Measurements from ENCODE around the gene CHERP.

CHERP gene

DNA sequence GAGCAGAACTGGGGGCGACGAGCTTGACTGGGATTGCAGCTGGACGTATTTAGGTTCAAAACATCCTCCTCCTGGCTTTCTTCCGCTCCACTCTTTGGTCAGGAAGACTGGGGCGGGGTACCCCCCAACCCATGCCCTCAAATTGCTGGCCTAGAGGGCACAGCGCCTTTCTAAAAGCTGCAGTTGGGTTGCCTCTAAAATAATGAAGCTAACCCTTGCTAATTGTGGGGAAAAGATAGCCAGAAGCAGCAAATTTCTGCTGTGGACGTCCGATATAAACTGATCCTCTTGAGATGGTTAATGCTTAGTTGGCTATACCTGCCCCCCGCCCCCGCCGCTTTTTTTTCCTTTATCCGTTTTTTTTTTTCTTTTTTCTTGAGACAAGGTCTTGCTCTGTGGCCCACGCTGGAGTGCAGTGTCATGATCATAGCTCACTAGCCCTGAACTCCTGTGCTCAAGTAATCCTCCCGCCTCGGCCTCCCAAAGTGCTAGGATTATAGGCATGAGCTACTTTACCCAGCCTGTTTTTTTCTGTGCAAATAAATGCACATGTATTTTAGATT lies 754 bp upstream of the CHERP start:
- DNase-seq (ENCODE audit: low spot score), result no peak

DNA sequence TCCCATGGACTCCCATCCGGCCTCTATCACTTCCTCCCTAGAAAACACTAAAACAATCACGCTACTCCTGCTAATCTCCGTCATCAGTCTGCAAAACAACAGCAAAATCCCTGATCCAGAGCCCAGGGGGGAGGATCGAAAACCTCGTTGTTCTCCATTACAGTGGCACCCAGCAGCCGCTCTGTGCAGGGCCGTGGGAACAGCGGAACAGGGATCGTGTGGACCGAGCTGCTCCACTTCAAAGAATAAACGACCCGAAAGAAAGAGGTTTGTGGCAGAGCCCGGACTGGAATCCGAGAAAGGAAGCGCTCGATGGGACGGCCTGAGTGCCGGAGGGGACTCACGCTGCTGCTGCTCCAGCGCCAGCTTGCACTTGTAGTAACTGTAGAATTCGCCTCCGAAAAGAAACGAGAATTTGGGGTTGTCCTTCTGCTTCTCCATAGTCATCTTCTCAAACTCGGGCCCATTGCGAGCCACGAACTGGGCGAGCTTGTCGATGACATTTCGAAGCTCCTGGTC lies 652 bp downstream of the CHERP start:
- no peak for DNase-seq (ENCODE audit: low spot score)

DNA sequence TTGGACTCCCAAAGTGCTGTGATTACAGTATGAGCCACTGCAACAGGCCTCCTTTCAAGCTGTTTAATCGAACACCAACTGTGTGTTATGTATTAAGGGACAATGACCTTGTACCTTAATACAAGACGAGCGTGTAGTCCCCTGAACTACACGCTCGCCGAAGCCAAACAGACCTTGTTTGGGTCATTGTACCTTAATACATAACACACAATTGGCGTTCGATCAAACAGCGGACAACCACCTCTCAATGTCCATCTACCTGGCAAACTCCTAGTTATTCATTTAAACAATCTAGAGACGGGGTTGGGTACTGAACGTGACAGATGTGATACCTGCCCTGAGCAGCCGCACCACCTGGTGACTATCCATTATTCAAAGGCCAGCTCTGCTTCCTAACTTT lies 1.3 kb downstream of the CHERP start:
- no peak for DNase-seq (ENCODE audit: low spot score)

DNA sequence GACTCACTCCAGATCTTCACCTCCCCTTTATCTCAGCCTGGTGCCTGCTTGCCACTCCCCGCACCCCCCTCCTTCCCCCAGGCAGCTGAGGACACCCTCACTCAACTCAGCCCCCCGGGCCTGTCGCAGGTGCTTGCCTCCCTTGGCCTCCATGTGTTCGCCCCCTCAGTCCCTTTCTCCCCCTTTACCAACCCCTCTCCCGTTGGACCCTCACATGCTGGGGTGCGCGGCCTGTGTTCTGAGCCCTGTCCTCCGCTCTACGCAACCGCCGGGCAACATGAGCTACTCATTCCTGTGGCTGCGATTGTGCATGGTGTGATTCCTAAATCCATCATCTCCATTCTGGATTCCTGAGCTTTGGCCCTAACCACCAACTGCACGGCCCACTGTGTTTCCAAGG lies 5.1 kb downstream of the CHERP start:
- no peak for DNase-seq (ENCODE audit: low spot score)

DNA sequence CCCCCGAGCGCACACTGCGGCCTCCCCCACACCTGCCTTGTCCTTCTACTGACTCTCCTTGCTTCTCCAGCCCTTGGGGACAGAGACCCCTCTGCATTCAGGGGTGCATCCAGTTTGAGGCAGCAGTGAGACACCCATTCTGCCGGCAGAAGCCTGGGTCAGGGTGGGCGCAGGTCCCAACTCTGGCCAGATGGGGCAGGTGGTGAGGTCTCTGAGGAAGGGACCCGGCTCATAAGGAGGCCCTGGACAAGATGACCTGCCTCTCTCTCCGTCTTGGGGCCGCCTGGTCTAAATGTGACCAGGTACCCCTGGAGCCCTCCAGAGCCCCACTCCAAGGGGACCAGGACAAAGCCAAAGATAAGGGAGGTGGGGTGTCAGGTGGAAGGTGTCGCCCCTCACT lies 6.1 kb downstream of the CHERP start:
- no peak for DNase-seq (ENCODE audit: low spot score)

DNA sequence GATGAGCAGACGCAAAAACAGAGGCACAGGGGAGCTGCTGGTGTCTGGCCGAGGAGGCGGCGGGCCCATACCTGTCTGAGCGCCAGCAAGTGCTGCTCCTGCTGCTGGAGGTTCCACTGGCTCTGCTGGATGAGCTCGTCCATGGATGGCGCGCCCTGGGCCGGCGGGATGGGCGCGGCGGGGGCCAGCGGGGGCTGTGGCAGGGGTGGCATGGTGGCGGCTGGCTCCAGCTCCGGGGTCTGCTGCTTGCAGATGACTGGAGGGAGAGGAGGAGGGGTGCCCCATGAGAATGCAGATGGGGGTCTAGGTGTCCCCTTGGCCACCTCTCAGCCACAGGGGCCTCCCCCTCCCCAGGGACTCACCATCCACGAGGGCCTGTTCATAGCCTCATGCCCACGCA lies 6.9 kb downstream of the CHERP start:
- no peak for DNase-seq (ENCODE audit: low spot score)

DNA sequence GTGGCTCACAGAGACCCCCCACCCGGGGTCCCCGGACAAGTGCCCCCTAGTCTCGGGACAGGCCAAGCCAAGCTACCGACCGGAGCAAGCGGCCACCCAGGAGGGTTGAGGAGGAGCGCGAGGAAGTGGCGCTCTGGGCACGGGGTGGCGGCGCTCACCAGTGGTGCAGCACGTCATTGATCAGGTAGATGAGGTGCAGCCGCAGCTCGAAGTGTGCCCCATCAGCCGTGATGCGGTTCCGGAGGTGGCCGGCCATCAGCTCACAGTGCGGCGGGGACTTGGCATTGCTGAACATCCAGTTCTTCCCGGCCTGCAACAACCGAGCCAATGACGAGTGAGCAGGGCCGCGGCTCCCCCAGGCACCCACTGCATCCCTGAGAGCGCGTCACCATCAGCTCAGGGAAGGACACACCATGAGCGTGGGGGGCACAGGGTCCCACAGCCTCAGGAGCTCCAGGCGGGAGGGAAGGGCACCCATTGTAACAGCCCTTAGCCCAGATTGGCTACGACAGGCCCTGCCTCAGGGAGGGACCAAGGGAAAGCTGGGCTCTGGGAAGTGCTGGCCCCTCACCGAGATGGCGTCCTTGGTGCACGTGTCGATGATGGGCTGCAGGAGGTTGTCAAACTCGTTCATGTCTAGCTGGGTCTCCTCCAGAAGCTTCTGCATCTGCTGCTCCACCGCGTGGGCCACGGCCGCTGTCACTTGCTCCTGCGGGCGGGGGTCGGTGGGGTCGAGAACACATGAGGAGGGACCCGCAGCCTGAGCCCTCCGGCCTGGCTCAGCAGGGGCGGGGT lies 9.6 kb downstream of the CHERP start:
- no peak for DNase-seq (ENCODE audit: low spot score)

DNA sequence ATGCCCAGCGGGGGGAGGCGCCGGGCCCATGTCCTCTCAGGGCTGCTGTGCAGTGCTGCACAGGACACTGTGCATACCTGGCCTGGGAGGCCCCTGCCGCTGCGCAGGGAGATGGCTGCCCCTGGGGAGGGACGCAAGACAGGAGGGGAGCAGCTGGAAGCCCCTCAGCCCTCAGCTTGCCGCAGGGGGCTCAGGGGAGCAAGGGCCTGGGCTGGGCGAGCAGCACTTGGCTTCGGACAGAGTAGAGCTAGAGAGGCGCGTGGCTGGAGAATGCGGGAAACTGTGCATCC lies 10.9 kb downstream of the CHERP start:
- no peak for DNase-seq (ENCODE audit: low spot score)

DNA sequence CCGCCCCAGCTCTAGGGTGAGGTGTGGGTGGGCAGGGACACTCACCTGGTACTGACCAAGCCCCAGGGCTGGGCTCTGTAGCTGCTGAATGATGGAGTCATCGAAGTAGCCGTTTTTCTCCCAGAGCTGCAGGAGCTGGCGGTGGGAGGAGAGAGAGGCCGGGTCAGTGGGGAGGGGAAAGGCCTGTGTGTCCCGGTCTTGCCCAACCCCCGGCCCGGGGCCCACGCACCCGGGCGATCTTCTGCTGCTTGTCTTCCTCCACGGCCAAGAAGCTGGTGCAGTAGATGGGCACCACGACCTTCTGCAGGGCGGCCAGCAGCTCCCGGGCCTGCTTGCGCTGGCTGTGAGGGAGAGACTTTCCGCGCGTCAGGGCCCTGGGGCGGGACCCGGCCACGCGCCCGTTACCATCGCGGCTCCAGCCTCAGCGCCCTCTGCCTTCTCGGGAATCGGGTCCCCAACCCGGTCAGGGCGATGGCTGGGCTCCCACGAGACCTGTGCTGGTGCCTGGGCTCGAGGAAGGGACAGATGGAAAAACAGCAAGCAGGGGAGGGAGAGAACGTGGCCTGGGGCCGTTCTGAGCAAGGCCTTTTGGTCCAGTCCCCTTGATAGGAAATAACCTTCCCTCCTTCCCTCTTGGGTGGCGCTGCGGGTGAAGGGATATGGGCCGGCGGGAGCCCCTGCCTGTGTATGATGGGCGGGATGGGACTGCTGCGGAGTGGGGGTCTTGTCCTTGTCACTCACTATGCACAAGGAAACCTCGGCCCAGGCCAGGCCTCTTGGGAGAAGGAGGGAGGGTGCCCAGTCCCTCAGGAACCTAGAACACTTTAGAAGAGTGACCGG lies 11.5 kb downstream of the CHERP start:
- DNase-seq (ENCODE audit: low spot score), result no peak

DNA sequence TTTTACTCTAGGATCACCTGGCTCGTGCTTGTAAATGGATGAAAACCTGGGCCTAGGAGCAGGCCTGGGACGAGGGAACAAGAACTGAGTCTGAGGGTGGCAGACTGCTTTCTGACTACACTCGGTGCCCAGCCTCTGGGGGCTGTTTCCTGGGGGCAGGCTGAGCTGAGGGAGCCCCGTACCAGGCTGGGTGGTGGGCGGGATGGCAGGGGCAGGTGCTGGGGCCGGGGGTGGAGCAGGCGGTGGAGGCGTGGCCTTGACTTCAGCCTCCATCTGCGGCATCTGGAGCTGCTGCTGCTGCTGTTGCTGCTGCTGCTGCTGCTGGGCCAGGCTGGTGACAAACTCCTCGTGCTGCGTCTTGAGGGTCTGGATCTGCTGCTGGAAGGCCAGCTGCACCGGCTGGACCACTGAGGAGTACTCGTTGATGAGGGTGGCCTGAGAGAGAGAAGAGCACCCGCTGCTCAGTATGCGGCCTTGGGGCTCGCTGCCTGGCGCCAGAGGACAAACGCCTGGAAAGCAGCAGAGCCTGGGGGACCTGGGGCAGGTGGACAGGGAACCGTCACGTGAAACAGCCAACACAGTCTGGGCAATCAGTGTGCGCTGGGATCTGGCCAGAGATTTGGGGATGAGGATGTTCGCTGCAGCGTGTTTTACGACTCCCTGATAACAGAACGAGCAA lies 12.6 kb downstream of the CHERP start:
- no peak for DNase-seq (ENCODE audit: low spot score)

DNA sequence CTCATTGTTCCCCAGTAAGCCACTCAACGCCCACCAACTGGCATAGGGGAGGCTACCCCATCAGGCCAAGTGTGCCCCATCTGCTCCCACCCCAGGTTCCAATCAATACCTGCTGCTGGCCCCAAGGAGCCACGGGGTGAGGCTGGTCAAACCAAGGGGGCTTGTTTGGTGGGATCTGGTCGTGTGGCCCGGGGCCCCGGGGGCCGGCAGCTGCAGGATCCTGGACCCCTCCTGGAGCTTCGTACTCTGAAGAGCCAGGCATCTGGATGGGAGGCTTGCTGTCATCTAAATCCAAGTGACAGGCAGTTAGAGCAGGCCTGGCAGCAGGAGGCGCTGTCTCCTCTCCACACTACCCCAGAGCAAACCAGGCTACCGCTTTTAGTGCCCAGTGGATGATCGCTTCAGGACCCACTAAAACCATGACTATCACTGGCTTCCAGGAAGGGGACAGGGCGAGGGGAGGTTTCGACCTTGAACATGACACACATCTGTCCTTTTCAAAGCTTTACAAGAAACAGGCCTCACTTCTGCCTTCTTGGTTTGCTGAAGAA lies 14.2 kb downstream of the CHERP start:
- DNase-seq (ENCODE audit: low spot score), result no peak

DNA sequence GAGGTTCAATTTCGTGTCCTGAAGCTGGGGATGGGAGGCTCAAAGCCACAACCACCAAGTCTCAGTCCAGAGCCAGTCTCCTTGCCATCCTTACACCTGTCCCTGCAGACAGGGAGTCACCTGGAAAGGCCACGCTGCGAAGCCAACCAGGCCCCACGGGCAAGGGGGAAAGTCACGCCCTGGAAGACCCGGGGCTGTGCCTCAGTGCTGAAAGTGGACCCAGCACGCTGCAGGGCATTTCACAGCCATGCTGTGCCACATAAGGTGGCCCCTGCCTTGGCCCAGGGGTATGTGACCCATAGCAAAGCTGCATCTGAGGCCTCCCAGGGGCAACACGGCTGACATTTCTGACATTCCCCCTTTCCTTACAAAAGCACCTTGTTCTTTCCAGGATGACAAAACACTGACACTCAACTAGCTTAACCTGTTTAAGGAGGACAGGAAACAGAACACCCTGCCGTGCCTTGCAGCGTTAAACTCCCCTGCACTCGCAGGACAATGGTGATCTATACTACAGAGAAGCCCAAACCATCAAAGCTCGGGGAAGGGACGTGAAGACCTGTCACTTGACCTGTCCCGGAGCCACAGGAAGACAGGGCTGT lies 14.8 kb downstream of the CHERP start:
- no peak for DNase-seq (ENCODE audit: low spot score)

DNA sequence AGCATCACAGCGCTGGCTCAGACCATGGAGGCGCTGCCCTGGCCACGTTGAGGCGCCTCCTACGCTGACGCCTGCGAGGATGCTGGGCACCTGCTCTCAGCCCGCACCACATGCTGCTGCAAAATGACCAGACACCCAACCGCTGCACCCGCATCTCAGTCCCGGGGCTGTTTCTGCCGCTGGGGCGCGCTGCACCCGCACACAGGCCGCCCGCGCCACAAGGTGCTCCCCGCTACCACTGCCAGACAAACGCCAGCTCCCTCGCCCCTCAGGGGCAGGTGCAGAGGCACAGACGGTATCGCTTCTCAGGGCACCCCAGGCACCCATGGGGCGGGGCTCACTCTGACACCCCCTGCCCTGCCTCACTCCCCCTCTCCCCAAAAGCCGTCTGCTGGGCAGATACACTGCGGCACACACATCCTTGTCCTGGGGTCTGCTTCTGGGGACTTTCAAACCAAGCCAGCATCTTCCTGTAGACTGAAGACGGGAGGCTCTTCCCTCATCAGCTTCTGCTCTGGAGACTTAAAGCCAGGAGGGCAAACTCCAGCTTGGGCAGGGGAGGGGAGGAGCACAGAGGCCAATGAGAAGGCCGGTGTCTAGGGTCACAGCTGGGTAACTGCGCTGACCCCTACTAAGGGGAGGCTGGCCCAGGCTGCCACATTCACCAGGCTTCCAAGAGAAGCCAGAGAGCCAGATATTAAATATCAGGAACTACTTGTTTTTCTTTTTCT lies 16.3 kb downstream of the CHERP start:
- DNase-seq (ENCODE audit: low spot score), result no peak

DNA sequence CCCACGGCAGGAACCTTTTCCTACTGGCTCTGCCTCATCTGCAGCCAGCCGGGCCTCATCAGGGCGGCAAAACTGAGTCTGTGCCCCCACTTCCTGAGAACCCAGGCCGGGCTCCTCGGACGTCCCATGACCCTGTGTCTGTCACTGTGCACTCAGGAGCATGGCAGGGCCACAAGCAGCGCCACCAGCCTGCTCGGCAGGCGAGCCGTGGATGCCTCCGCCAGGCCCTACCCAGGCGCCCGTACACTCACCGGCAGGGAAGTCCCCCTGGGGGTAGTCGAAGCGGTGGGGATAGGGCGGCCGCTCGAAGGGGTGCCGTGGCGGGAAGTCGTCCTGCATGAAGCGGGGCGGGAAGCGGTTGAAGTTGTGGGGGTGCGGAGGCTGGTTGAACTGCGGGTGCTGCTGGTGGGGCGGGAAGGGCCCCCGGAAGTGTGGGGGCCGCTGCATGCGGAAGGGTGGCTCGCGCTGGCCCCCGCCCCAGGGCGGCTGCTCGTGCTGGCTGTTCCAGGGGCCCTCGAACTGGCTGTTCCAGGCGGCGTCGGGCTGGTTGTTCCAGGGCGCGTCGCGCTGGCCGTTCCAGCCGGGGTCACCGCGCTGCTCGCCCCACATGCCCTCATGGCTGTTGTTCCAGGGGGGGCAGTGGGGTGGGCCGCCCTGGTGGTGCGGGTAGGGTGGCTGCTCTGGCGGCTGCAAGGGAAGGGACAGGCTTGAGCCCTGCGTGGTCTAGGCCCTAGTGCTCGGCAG lies 17.1 kb downstream of the CHERP start:
- no peak for DNase-seq (ENCODE audit: low spot score)

DNA sequence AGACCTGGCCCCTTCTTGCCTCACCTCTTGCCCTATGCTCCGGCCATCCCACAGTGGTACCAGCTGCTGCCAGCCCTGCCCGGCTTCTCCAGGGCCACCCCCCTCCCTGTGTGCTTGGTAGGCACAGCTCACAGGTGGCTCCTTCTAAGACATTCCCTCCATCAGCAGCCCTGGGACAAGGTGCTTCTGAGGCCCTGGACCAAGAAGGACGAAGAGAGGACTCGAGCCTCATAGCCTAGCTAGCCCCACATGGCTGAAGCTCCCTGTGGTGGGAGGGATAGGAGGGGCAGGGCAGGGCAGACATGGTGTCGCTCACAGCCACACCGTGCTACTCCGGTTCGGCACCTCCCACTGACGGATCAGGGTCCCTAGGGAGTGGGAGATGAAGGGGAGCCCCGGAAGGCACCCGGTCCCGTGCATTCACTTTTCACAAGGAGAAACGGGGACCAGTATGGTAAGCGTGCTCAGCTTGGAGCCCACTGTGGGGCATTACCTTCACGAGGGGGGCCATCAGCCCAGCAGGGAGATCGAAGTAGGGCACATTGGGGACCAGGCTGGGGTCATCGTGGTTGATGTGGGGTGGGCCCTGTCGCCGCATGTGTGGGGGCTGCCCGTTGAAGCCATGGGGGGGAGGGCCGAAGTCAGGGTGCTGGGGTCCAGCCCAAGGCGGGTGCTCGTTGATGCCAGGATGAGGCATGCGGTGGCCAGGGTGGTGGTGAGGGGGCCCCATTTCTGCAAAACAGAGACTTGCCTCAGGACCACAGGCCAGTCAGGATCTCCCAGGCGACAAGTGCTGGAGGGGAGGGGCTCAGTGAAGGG lies 19.5 kb downstream of the CHERP start:
- DNase-seq (ENCODE audit: low spot score), result no peak

DNA sequence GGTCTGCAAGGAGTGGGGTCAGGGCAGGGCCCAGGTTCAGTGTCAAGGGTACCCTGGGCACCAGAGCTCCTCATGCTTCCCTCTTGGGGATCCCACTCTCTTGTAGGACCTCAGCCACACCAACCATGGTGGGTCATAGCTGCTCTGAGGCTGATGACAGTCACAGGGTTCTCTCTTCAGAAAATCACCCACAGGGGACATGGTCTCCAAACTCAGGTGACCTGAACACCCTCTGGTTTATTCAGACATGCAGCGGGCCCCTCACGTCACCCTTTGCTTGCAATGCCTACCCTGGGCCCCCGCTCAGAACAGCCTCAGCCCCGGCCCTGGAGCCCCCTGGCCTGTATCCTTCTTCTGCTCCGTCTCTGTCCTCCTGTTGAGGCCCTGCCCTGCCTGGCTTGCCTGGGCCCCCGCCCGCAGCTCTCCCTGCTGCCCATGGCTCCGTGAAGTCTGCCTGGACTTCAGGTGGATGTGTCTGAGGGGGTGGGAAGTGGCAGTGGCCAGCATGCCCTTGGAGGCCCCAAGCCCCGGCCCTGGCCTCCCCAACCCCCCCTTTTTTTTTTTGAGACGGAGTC lies 20.4 kb downstream of the CHERP start:
- DNase-seq (ENCODE audit: low spot score), result no peak

DNA sequence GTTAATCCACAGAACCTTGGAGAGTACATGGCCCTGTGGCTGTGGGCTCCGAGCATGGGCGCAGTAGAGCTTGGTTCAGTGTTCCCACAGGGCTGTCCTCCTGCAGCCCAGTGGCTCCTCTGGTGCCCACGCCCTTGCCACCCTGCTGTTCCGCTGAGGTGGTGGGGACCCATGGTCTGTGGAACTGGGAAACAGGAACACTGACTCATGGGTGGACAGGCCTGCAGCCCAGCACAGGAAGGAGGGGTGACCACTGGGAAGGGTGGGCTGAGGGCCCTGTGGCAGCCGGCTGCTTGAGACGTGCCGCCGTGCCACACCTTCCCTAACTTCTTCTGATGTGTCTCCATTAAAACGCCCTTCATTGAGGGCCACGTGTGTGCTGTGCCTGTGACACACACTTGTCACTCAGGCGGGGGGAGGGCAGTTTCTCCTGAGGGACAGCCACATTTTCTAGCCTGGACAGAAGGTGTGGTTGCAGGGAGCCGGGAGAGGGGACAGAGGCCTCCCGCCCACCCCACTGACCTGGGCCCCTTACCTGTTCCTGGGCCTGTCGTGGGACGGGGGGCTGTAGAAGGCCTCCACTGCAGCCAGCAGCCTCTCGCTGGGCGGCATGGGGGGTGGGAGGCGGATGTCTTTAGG lies 21.1 kb downstream of the CHERP start:
- no peak for DNase-seq (ENCODE audit: low spot score)

DNA sequence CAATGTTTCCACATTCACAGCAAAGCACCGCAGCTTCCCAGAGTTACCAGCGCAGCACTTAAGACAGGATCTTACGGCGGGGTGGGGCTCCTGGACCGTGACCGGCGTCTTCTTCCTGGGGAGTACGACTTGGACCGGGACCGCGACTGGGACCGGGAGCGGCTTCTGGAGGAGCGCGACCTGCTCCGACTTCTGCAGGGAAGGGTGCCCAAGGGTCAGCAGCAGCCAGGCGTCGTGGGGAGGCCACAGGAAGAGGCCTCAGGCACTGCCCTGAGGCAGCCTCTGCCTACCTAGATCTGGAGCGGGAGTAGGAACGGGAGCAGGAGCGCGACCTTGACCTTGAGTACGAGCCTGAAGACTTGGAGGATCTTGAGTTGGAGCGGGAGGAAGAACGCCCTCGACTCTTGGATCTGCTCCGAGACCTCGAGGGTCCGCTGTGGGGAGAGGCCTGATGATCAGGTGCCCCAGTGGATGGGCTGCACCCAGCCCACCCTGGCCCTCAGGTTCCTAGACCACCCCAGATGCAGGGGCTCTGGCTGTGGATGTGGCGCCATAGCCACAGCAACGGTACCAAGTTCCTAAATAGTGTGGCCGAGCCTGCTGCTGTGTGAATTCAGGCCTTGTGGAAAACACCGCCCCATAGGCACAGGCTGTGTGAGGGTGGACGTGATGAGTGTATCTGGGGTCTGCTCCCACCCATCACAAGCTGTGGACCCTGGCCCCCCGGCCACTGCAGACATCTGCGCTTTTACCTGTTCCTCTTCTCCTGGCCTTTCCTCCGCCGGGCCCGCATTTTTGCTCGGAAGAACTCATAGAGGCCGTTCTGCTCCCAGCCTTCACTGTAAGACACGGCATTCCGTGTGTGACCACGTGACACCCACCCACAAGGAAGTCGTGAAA lies 21.9 kb downstream of the CHERP start:
- DNase-seq (ENCODE audit: low spot score), result no peak
